ENCODE data around the gene FZD4.
A peak's percentile ranks its signal among the peaks of the same experiment; 100 is the strongest.
"Not testable (repeated sequence)": the region's sequence is repeated elsewhere in the genome, so short reads cannot be mapped to it uniquely, and the experiment has no call there.

The FZD4 gene

DNA sequence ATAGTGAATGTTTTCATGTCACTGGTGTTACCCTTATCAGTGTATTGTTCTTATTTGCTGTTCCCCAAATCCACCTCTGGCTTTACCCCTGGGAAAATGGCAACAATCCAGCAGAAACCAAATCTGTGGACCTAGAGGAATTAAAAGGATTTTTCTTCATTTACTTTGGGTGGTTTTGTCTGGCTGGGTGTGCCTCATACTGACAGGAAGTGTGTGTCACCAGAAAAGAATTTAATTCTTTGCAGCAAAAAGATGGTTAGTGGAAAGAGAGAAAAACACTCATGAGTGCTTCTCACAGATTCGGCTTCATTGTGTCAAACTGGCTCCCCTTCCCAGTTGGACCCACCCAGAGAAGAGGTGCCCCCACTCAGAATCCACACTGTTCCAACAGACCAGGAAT is 38.9 kb downstream of the FZD4 start:
- no peak overlapping the region for H3K9ac ChIP-seq (ENCODE audit: low read depth, low read length, poor library complexity)
- no peak overlapping the region for H4K91ac ChIP-seq (ENCODE audit: low read depth, low read length, poor library complexity)
- H2BK120ac ChIP-seq (ENCODE audit: low read depth, low read length), result no peak overlapping the region
- peak overlapping the region; percentile 3 for H2AFZ ChIP-seq (ENCODE audit: low read length)
- no peak overlapping the region for H3K27ac ChIP-seq (replicated peaks; ENCODE audit: low read length)
- H3K4me2 ChIP-seq (ENCODE audit: insufficient read depth, low read length, poor library complexity, severe bottlenecking), result no peak overlapping the region
- H3K4me3 ChIP-seq (ENCODE audit: low read length in 2 of 2), result no peak overlapping the region
- H3K9me3 ChIP-seq (replicated peaks in 1 of 2; ENCODE audit: control insufficient read depth in 2 of 2, insufficient read depth in 1 of 2, low read depth in 1 of 2, low read length in 2 of 2), result peaks cover 0 to 13% of the 10 kb centered on the region in 2 donors
- H3K79me1 ChIP-seq (ENCODE audit: low read depth, low read length), result no peaks in the 10 kb centered on the region
- no peak overlapping the region for H3K4ac ChIP-seq (ENCODE audit: low read length)
- H2BK5ac ChIP-seq (ENCODE audit: low read length), result no peak overlapping the region
- H2BK12ac ChIP-seq (ENCODE audit: low read length), result no peak overlapping the region
- no peak overlapping the region for H4K8ac ChIP-seq (ENCODE audit: low read depth, low read length)
- no peak overlapping the region for H3K23ac ChIP-seq (ENCODE audit: low read depth, low read length, poor library complexity)
- H3K14ac ChIP-seq (ENCODE audit: low read length), result no peak overlapping the region
- H2BK15ac ChIP-seq (ENCODE audit: low read length), result no peak overlapping the region
- WGBS, 2 donors (ENCODE audit: extremely low coverage in 2 of 2, insufficient read length in 2 of 2, insufficient replicate concordance in 1 of 2), result no CpG with 5 or more reads among the region's 1 CpG
- H2AK5ac ChIP-seq (ENCODE audit: low read depth, low read length), result no peak overlapping the region
- peaks cover 5 to 9% of the 10 kb centered on the region in 2 donors for H3K4me1 ChIP-seq (ENCODE audit: control insufficient read depth in 2 of 2, insufficient read depth in 1 of 2, low read depth in 1 of 2, low read length in 2 of 2)
- no peak for DNase-seq (ENCODE audit: low spot score)
- H3K18ac ChIP-seq (ENCODE audit: low read length), result no peak overlapping the region
- H3K36me3 ChIP-seq (replicated peaks in 1 of 2; ENCODE audit: control insufficient read depth in 2 of 2, insufficient read depth in 2 of 2, low read length in 2 of 2), result no peaks in the 10 kb centered on the region
- H3K27me3 ChIP-seq (ENCODE audit: control insufficient read depth in 3 of 3, insufficient read depth in 3 of 3, low read depth in 1 of 3, low read length in 3 of 3), result no peaks in the 10 kb centered on the region

- not testable (repeated sequence) for H2AFZ ChIP-seq (ENCODE audit: low read length); H3K4me2 ChIP-seq (ENCODE audit: insufficient read depth, low read length, poor library complexity, severe bottlenecking); H3K23ac ChIP-seq (ENCODE audit: low read depth, low read length, poor library complexity); H3K9ac ChIP-seq (ENCODE audit: low read depth, low read length, poor library complexity); H3K4ac ChIP-seq (ENCODE audit: low read length); H2BK12ac ChIP-seq (ENCODE audit: low read length); H3K36me3 ChIP-seq (replicated peaks in 1 of 2; ENCODE audit: control insufficient read depth in 2 of 2, insufficient read depth in 2 of 2, low read length in 2 of 2); H4K8ac ChIP-seq (ENCODE audit: low read depth, low read length); H3K4me1 ChIP-seq (ENCODE audit: control insufficient read depth in 2 of 2, insufficient read depth in 1 of 2, low read depth in 1 of 2, low read length in 2 of 2); DNase-seq (ENCODE audit: low spot score); H3K18ac ChIP-seq (ENCODE audit: low read length); H2BK5ac ChIP-seq (ENCODE audit: low read length); H3K79me1 ChIP-seq (ENCODE audit: low read depth, low read length); H3K4me3 ChIP-seq (ENCODE audit: low read length in 2 of 2); H3K27me3 ChIP-seq (ENCODE audit: control insufficient read depth in 3 of 3, insufficient read depth in 3 of 3, low read depth in 1 of 3, low read length in 3 of 3); H4K91ac ChIP-seq (ENCODE audit: low read depth, low read length, poor library complexity); H3K14ac ChIP-seq (ENCODE audit: low read length); H3K27ac ChIP-seq (replicated peaks; ENCODE audit: low read length); H2BK120ac ChIP-seq (ENCODE audit: low read depth, low read length); H2BK15ac ChIP-seq (ENCODE audit: low read length); H2AK5ac ChIP-seq (ENCODE audit: low read depth, low read length)
- H3K9me3 ChIP-seq (replicated peaks in 1 of 2; ENCODE audit: control insufficient read depth in 2 of 2, insufficient read depth in 1 of 2, low read depth in 1 of 2, low read length in 2 of 2), result peaks cover 0 to 13% of the 10 kb centered on the region in 2 donors
- WGBS, 2 donors (ENCODE audit: extremely low coverage in 2 of 2, insufficient read length in 2 of 2, insufficient replicate concordance in 1 of 2), result no CpG with 5 or more reads among the region's 1 CpG
Measured at GRCh38 chr11:86915850-86916249, 39.3 kb downstream of the FZD4 start.

GRCh38 chr11:86914865-86915519 is 40.2 kb downstream of the FZD4 start:
- Histone ChIP-seq H3K27ac (replicated peaks; ENCODE audit: low read length) (no peak overlapping the region), H3K18ac (ENCODE audit: low read length) (no peak overlapping the region), H4K8ac (ENCODE audit: low read depth, low read length) (no peak overlapping the region), H3K9me3 (replicated peaks in 1 of 2; ENCODE audit: control insufficient read depth in 2 of 2, insufficient read depth in 1 of 2, low read depth in 1 of 2, low read length in 2 of 2) (peaks cover 0 to 13% of the 10 kb centered on the region in 2 donors), H2BK12ac (ENCODE audit: low read length) (no peak overlapping the region), H3K4me2 (ENCODE audit: insufficient read depth, low read length, poor library complexity, severe bottlenecking) (no peak overlapping the region), H3K9ac (ENCODE audit: low read depth, low read length, poor library complexity) (no peak overlapping the region), H4K91ac (ENCODE audit: low read depth, low read length, poor library complexity) (no peak overlapping the region), H3K27me3 (ENCODE audit: control insufficient read depth in 3 of 3, insufficient read depth in 3 of 3, low read depth in 1 of 3, low read length in 3 of 3) (no peaks in the 10 kb centered on the region), H2BK15ac (ENCODE audit: low read length) (no peak overlapping the region), H3K4me1 (ENCODE audit: control insufficient read depth in 2 of 2, insufficient read depth in 1 of 2, low read depth in 1 of 2, low read length in 2 of 2) (peaks cover 5 to 9% of the 10 kb centered on the region in 2 donors), H3K23ac (ENCODE audit: low read depth, low read length, poor library complexity) (no peak overlapping the region), H3K79me1 (ENCODE audit: low read depth, low read length) (no peaks in the 10 kb centered on the region), H3K4me3 (ENCODE audit: low read length in 2 of 2) (no peak overlapping the region), H3K14ac (ENCODE audit: low read length) (no peak overlapping the region), H2BK5ac (ENCODE audit: low read length) (no peak overlapping the region), H2AK5ac (ENCODE audit: low read depth, low read length) (no peak overlapping the region), H2BK120ac (ENCODE audit: low read depth, low read length) (no peak overlapping the region), H3K36me3 (replicated peaks in 1 of 2; ENCODE audit: control insufficient read depth in 2 of 2, insufficient read depth in 2 of 2, low read length in 2 of 2) (no peaks in the 10 kb centered on the region), H2AFZ (ENCODE audit: low read length) (no peak overlapping the region), H3K4ac (ENCODE audit: low read length) (no peak overlapping the region)
- no peak for DNase-seq (ENCODE audit: low spot score)
- no CpG with 5 or more reads among the region's 6 CpGs for WGBS, 2 donors (ENCODE audit: extremely low coverage in 2 of 2, insufficient read length in 2 of 2, insufficient replicate concordance in 1 of 2)

- H3K14ac ChIP-seq (ENCODE audit: low read length), result no peak overlapping the region
- H3K9ac ChIP-seq (ENCODE audit: low read depth, low read length, poor library complexity), result no peak overlapping the region
- H2BK5ac ChIP-seq (ENCODE audit: low read length), result no peak overlapping the region
- H3K4ac ChIP-seq (ENCODE audit: low read length), result no peak overlapping the region
- no peak for DNase-seq (ENCODE audit: low spot score)
- peaks cover 0 to 8% of the 10 kb centered on the region in 2 donors for H3K4me1 ChIP-seq (ENCODE audit: control insufficient read depth in 2 of 2, insufficient read depth in 1 of 2, low read depth in 1 of 2, low read length in 2 of 2)
- no peaks in the 10 kb centered on the region for H3K79me1 ChIP-seq (ENCODE audit: low read depth, low read length)
- H3K4me2 ChIP-seq (ENCODE audit: insufficient read depth, low read length, poor library complexity, severe bottlenecking), result no peak overlapping the region
- no peak overlapping the region for H3K18ac ChIP-seq (ENCODE audit: low read length)
- H3K23ac ChIP-seq (ENCODE audit: low read depth, low read length, poor library complexity), result no peak overlapping the region
- peaks cover 0 to 13% of the 10 kb centered on the region in 2 donors for H3K9me3 ChIP-seq (replicated peaks in 1 of 2; ENCODE audit: control insufficient read depth in 2 of 2, insufficient read depth in 1 of 2, low read depth in 1 of 2, low read length in 2 of 2)
- H2BK15ac ChIP-seq (ENCODE audit: low read length), result no peak overlapping the region
- no peak overlapping the region for H3K27ac ChIP-seq (replicated peaks; ENCODE audit: low read length)
- H4K91ac ChIP-seq (ENCODE audit: low read depth, low read length, poor library complexity), result no peak overlapping the region
- no peaks in the 10 kb centered on the region for H3K36me3 ChIP-seq (replicated peaks in 1 of 2; ENCODE audit: control insufficient read depth in 2 of 2, insufficient read depth in 2 of 2, low read length in 2 of 2)
- no peak overlapping the region for H3K4me3 ChIP-seq (ENCODE audit: low read length in 2 of 2)
- H3K27me3 ChIP-seq (ENCODE audit: control insufficient read depth in 3 of 3, insufficient read depth in 3 of 3, low read depth in 1 of 3, low read length in 3 of 3), result no peaks in the 10 kb centered on the region
- no peak overlapping the region for H2AK5ac ChIP-seq (ENCODE audit: low read depth, low read length)
- no CpG with 5 or more reads among the region's 1 CpG for WGBS, 2 donors (ENCODE audit: extremely low coverage in 2 of 2, insufficient read length in 2 of 2, insufficient replicate concordance in 1 of 2)
- no peak overlapping the region for H2AFZ ChIP-seq (ENCODE audit: low read length)
- H2BK12ac ChIP-seq (ENCODE audit: low read length), result no peak overlapping the region
- no peak overlapping the region for H2BK120ac ChIP-seq (ENCODE audit: low read depth, low read length)
- no peak overlapping the region for H4K8ac ChIP-seq (ENCODE audit: low read depth, low read length)
Measured at GRCh38 chr11:86912238-86912637, 43.0 kb downstream of the FZD4 start.
